Measurements from ENCODE around the gene FRMD5.
"Not testable (repeated sequence)": the region's sequence is repeated elsewhere in the genome, so short reads cannot be mapped to it uniquely, and the experiment has no call there.

The FRMD5 gene

GRCh38 chr15:44028349-44028748, 166.7 kb downstream of the FRMD5 start:
- no peak for DNase-seq

GRCh38 chr15:44024155-44024554, 170.9 kb downstream of the FRMD5 start:
- no peak for DNase-seq

- DNase-seq = no peak
These were observed 171.9 kb downstream of the FRMD5 start for GRCh38 chr15:44023176-44023575.

- no peak for DNase-seq
These were observed 176.9 kb downstream of the FRMD5 start for GRCh38 chr15:44018151-44018550.

GRCh38 chr15:44015545-44016305, 179.3 kb downstream of the FRMD5 start:
- no peak for DNase-seq

GRCh38 chr15:44011238-44011854, 183.7 kb downstream of the FRMD5 start:
- no peak for DNase-seq

GRCh38 chr15:44010089-44010488, 185.0 kb downstream of the FRMD5 start:
- no peak for DNase-seq

GRCh38 chr15:44009038-44009437, 186.0 kb downstream of the FRMD5 start:
- DNase-seq = no peak

GRCh38 chr15:44000248-44000647, 194.8 kb downstream of the FRMD5 start:
- DNase-seq = not testable (repeated sequence)

- DNase-seq = no peak
These were observed 196.5 kb downstream of the FRMD5 start for GRCh38 chr15:43998607-43999006.

- no peak for DNase-seq
These were observed 203.9 kb downstream of the FRMD5 start for GRCh38 chr15:43991206-43991605.

- no peak for DNase-seq
These were observed 205.1 kb downstream of the FRMD5 start for GRCh38 chr15:43989938-43990337.

GRCh38 chr15:43988900-43989299, 206.2 kb downstream of the FRMD5 start:
- no peak for DNase-seq

GRCh38 chr15:43987924-43988323, 207.1 kb downstream of the FRMD5 start:
- no peak for DNase-seq

GRCh38 chr15:43985976-43986680, 208.9 kb downstream of the FRMD5 start:
- no peak for DNase-seq

GRCh38 chr15:43981576-43981975, 213.5 kb downstream of the FRMD5 start:
- no peak for DNase-seq

GRCh38 chr15:43977072-43977884, 217.8 kb downstream of the FRMD5 start:
- peak; percentile 27 for DNase-seq

GRCh38 chr15:43975770-43976169, 219.3 kb downstream of the FRMD5 start:
- DNase-seq = no peak

GRCh38 chr15:43975326-43975725, 219.7 kb downstream of the FRMD5 start:
- DNase-seq = no peak

- no peak for DNase-seq
These were observed 220.2 kb downstream of the FRMD5 start for GRCh38 chr15:43974852-43975251.

GRCh38 chr15:43969802-43970375, 225.2 kb downstream of the FRMD5 start:
- DNase-seq = no peak

GRCh38 chr15:43968551-43968950, 226.5 kb downstream of the FRMD5 start:
- DNase-seq = no peak

- no peak for DNase-seq
These were observed 228.4 kb downstream of the FRMD5 start for GRCh38 chr15:43966646-43967045.
